Measurements from ENCODE around the gene MYCT1.

- TF ChIP-seq ZNF274 (IDR thresholded peaks at IDR 0.05; ENCODE audit: low read depth, low read length) (no peak), YY1 (IDR thresholded peaks at IDR 0.05; ENCODE audit: insufficient read depth, insufficient read length) (no peak), SUZ12 (IDR thresholded peaks at IDR 0.05; ENCODE audit: extremely low read depth, insufficient read depth, insufficient read length) (no peak)
Measured at GRCh38 chr6:152716322-152716721, 18.6 kb downstream of the MYCT1 start.

Measured in NT2/D1 (cell line).